Activated CD4-positive, alpha-beta T cell treated with anti-CD3 and anti-CD28 coated beads, Interleukin-2, amount 50 U/mL, for 24 hours (primary cell): ENCODE results near the gene LRMDA.

Experiments used
- DNase-seq, 2 donors: peaks; one replicate each; pipeline ENCODE4 v3.0.0-alpha.2; 2020; ENCODE audit warnings: low read depth in 1 of 2, low spot score in 1 of 2

The LRMDA gene

DNA sequence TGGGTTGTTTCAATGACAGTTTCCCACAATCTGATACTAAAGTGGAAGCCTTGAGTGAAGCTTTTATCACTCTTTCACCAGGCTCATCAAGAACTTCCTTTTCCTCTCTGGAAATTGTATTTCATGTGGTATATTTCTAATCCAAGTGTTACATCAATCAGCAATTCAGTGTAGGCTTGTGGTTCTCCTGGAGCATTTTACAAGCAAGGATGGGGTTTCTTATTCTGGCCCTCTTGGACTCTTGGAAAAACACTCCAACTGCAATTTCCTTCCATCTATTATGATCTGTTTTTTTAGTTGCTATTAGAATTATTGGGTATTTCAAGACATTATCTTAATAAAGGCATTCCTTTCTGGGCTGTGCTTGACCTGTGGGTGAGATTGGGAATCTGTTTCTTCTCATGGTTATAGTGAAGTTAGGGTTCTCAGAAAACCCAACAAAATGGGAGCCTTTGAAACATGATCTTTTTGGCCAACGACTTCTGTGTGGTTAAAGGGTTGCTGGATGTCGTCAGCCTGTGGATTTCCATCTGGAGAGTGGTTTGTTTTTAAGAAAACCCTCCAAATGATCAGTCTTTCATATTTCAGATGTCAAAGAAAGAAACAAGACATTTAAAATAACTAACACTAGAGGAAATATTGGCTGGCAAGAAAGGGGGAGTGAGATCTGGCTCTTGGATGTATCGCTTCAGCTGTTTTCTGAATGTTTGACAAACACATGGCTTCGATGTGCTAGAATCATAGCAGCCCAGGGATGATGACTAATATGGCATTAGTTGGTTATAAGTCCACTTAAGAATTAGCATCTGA, 540.2 kb downstream of the LRMDA start:
- no peak for DNase-seq

DNA sequence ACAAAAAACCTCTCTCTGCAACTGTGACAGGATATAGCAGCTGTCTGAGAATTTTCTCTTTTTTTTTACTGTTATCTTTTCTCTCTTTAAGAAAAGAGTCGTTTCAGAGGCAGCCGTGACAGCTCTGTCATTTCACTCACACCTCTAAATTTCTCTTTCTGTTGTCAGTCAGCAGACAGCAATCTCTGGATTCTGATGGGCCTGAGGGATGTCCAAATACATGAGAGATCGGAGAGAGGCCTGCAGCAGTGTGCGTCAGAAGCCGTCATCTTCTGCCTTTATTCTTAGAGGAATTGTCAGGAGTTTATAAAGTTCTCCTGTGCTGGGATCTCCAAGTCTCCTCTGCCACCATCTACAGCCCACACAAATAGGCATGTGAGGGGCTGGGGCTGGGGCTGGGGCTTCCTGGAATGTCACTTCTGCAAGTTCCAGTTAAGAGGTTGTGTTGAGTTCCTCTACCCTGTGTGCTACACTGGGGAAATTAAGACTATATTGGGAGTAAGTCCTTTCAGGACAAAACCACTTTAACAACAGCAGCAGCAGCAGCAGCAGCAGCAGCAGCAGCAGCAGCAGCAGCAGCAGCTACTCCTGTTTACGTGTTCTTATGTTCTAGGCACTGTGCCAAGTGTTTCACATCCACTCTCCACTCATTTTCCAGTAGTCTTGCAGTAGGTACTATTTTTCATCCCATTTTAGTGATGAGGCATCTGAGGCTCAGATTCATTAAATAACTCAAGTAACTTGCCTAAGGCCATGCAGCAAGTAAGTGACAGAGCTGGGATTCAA, 541.3 kb downstream of the LRMDA start:
- no peak for DNase-seq

GRCh38 chr10:75974080-75974479, 542.7 kb downstream of the LRMDA start:
- DNase-seq, result no peak

- no peak for DNase-seq
These were observed 545.3 kb downstream of the LRMDA start for GRCh38 chr10:75976681-75977080.

DNA sequence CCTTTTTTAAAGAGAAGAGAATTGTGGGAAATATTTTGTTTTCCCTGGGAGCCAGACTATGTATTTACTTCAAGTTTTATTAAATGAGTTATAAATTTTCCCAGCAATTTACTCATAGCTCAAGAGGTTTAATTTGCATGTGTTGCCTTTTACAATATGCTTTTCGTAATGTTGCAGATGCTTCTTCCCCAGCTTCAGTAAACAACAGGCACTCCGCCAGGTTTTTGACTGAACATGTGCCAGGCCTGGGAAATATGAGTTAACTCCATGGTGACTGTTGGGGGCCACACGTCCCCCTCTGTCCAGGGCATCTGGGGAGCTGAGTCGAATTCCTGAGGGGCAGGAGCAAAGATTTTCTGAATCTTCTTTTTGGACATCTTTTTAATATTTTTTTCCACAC, 545.7 kb downstream of the LRMDA start:
- DNase-seq, result no peak

DNA sequence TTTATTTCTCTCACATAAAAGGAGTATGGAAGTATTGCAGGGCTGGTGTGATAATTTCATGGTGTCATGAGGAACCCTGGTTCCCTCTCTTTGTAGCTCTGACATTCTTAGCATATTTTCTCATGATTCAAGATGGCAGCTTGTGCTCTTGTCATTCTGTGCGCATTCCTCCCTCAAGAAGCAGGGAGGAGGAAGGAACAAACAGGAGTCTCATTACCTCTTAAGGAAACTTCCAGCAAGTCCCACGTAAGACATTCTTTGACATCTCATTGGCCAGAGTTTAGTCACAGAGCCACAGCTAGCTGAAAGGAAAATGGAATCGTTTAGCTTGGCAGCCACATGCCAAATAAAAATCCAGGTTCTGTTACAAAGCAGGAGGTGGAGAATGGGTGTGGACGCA, 546.8 kb downstream of the LRMDA start:
- DNase-seq, result no peak

DNA sequence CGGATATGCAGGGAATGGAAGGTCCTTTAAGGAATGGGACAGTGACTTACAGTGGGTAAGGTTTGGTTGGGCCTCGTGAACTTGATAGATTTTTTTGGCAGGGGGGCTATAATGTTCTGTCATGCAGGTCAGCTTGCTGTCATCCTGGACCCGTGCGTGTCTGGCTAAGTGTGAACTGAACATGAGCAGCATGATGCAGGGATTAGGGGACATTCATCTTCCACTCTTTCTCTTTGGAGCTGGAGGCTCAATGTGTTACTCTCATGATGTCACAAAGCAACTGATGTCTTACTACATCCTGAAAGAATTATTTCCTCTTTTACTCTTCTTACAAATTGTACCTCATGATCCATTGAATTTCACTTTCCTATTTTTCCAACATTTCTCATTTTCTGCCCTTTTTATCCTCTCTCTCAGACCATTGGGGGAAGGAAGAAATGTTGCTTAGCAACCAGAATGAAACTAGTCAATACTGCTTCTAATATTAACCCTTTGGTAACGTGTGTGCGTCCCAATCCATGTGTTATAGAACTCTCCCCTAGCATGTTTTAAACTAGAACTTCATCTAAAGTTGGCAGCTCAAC, 549.1 kb downstream of the LRMDA start:
- DNase-seq, result no peak

GRCh38 chr10:75982611-75983369, 551.4 kb downstream of the LRMDA start:
- no peak for DNase-seq

- DNase-seq, result no peak
These were observed 552.6 kb downstream of the LRMDA start for GRCh38 chr10:75984067-75984466.

- DNase-seq, result no peak
These were observed 556.2 kb downstream of the LRMDA start for GRCh38 chr10:75987616-75988015.

DNA sequence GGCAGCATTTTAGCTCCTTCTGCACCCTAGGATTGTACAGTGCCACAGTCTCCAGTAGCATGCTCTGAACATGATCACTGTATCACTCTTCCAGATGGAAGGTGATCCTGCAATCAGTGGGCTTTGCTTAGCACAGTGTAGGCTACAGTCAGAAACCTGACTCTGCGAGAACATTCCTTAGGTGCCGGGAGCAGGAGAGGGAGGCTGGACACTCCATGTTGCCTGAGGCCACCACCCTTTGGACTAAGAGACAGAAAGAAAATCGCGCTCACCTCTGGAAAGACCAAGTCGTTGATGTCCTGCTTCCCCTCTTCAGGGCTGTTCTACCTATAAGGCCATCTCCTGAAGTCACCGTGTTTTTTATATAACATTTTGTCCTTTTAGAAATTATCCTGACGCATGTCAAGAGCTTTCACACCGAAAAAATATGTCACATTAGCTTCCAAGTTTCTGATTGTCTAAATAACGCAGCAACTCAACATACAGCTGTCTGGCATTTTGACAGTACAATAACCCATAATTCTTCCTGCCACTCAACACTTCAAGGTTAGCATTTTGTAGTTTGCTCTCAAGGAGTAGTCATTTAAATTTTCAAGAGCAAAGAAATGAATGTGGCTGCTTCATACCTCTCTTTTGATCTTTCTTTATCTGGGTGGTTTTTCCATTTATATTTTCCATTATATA, 563.1 kb downstream of the LRMDA start:
- no peak for DNase-seq

GRCh38 chr10:75995041-75995430, 563.6 kb downstream of the LRMDA start:
- DNase-seq, result no peak

DNA sequence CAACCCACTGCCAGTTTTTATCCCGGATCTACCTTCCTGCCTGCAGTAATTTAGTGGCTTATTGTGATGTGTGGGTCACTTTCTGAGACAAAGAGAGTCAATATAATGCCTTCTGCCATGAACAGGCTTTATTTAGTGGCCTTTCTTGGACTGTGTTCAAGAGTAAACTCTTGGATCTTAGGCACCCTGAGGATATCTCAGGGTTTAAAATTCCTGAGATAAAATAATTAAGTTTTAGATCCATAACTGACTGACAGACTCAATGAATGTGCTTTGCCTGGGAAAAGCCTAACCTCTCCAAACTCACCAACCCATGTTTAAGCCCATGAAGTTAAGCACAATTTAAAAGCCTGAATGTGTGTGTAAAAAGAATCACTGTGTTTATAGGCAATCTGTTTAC, 564.3 kb downstream of the LRMDA start:
- no peak for DNase-seq

DNA sequence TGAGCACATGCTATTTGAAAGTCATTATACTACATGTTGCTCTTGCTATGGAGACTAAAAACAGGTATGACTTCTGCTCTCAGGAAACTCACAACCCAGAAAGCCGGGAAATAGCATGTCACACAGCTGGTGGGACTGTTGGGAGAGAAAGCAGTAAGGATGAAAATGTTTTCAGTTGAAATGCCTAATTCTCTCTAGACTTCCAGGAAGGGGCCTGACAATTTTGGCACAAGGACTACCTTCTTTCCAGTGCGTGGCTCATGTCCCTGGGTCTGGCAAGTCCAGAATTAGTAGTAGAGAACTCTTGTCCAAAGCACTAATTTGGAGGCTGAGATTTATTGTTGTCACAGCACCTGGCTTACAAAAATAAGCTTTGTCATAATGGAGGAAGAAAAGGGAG, 567.6 kb downstream of the LRMDA start:
- DNase-seq, result no peak

- DNase-seq, result no peak
These were observed 568.2 kb downstream of the LRMDA start for GRCh38 chr10:75999515-76000209.

DNA sequence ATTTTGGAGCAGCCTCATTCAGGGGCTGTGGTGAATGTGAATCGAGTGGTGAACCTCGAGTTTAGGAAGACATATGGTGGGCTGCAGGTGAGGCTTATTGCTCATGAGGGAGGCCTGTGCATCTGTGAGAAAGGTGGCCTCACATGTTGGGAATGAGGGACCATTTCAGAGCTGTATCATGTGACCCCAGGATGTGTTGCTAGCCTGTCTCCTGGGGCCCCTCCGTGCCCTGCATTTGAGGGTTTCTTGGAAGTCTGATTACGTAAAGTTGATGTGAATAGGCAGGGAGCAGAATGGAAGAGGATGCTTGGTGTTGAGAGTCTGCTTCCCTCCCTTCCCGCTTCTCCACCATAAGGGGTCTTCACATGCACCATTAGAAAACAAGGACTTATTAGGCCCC, 569.1 kb downstream of the LRMDA start:
- DNase-seq, result no peak

- DNase-seq, result no peak
These were observed 569.6 kb downstream of the LRMDA start for GRCh38 chr10:76001019-76001418.

- no peak for DNase-seq
These were observed 570.0 kb downstream of the LRMDA start for GRCh38 chr10:76001461-76001860.

DNA sequence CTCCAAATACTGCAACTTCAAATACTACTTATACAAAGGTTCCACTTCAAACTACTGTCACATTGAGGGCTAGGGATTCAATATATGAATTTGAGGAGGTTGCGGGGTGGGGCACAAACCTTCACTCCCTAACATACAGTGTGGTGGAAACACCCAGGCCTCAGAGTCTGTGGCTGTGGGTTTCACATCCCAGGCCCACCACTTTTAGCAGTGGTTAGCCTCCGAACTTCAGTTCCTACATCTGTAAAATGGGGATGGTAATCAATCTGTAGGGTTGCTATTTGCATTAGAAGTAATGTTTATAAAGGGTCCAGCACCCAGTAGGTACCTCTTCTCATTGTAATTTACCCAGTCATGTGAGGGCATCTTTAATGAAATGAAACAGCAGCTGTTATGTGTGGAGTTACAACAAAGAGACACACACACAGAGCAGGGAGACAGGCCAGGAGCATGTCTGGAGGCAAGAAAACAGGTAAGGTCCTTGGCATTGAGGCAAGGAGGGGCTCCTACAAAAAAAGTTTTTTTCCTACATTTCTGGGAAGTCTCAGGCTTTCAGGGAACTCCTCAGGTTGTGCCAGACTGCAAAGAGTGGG, 570.9 kb downstream of the LRMDA start:
- no peak for DNase-seq

DNA sequence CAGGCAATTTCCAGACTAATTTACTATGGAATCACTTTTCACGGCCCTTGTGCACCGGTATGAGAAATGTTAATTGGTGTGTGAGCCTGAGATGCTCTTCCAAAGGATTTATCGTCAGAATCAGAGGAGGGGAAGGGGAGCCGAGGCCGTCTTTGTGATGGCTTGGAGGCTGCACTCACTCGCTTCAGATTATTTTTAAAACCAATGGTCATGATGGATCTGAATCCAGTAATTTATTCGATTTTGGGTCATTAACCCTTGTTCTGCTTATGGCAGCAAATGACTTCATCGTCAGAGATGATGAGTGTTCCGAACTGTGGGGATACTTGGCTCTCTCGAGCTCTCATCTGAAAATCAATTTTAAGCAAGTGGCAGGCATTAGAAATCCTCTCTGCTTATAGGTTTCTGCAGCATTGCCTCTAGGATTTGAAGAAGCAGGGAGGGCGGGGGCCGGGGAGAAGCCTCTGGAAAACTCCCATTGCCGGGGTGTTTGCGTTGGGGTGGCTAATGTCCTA, 576.3 kb downstream of the LRMDA start:
- no peak for DNase-seq
